ENCODE results near the gene PDE9A. TPM values are rescaled to one million over a fixed set of nuclear protein-coding genes. Genes with fewer than 3 reads are reported as not detected.

Gene PDE9A
- total RNA-seq, 1 donor from 2014 or later = 1.6 TPM

DNA sequence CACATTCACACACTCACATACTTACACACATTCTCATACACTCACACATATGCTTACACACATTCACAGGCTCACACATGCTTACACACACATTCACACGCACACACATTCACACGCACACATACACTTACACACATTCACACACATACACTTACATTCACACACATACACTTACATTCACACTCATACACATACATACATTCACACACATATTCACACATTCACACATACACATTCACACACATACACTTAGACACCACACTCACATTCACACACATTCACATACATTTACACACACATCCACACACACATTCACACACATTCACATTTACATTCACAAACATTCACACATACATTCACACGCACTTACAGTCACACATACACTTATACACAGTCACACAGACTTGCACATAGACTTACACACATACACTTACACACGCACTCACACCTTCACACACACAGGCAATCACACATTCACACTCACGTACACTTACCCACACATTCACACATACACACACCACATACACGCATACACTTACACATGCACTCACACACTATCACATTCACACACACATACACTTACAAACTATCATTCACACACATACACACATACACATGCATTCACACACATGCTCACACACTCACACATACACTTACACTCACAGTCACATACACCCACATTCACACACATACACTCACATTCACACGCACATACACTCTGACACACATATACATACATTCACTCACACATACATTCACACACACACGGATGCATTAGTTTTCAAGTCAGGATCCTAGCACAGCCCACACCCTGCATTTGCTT, 16.8 kb downstream of the PDE9A start:
- Histone ChIP-seq H3K27ac (ENCODE audit: low read depth, low read length) (no peak overlapping the region), H3K27me3 (ENCODE audit: control insufficient read depth in 3 of 3, insufficient read depth in 3 of 3, low read length in 3 of 3) (peaks cover 16 to 50% (median 28%) of the 10 kb centered on the region in 3 donors), H3K36me3 (ENCODE audit: control insufficient read depth in 3 of 3, insufficient read depth in 3 of 3, low read length in 3 of 3) (no peaks in the 10 kb centered on the region), H3K4me3 (ENCODE audit: low read length in 3 of 3) (no peak overlapping the region), H3K9me3 (ENCODE audit: control insufficient read depth in 3 of 3, low read length in 3 of 3) (no peaks in the 10 kb centered on the region), H3K4me1 (ENCODE audit: control insufficient read depth in 3 of 3, insufficient read depth in 3 of 3, low read length in 3 of 3) (peaks cover 5 to 13% (median 9%) of the 10 kb centered on the region in 3 donors), H3K9ac (ENCODE audit: low read depth in 1 of 3, low read length in 3 of 3) (no peak overlapping the region)

GRCh38 chr21:42670884-42671283, 17.5 kb downstream of the PDE9A start:
- Histone ChIP-seq H3K4me3 (ENCODE audit: low read length in 3 of 3) (no peak overlapping the region), H3K9ac (ENCODE audit: low read depth in 1 of 3, low read length in 3 of 3) (no peak overlapping the region), H3K9me3 (ENCODE audit: control insufficient read depth in 3 of 3, low read length in 3 of 3) (no peaks in the 10 kb centered on the region), H3K27ac (ENCODE audit: low read depth, low read length) (no peak overlapping the region), H3K27me3 (ENCODE audit: control insufficient read depth in 3 of 3, insufficient read depth in 3 of 3, low read length in 3 of 3) (peaks cover 16 to 44% (median 24%) of the 10 kb centered on the region in 3 donors), H3K4me1 (ENCODE audit: control insufficient read depth in 3 of 3, insufficient read depth in 3 of 3, low read length in 3 of 3) (peaks cover 5 to 13% (median 9%) of the 10 kb centered on the region in 3 donors), H3K36me3 (ENCODE audit: control insufficient read depth in 3 of 3, insufficient read depth in 3 of 3, low read length in 3 of 3) (no peaks in the 10 kb centered on the region)

DNA sequence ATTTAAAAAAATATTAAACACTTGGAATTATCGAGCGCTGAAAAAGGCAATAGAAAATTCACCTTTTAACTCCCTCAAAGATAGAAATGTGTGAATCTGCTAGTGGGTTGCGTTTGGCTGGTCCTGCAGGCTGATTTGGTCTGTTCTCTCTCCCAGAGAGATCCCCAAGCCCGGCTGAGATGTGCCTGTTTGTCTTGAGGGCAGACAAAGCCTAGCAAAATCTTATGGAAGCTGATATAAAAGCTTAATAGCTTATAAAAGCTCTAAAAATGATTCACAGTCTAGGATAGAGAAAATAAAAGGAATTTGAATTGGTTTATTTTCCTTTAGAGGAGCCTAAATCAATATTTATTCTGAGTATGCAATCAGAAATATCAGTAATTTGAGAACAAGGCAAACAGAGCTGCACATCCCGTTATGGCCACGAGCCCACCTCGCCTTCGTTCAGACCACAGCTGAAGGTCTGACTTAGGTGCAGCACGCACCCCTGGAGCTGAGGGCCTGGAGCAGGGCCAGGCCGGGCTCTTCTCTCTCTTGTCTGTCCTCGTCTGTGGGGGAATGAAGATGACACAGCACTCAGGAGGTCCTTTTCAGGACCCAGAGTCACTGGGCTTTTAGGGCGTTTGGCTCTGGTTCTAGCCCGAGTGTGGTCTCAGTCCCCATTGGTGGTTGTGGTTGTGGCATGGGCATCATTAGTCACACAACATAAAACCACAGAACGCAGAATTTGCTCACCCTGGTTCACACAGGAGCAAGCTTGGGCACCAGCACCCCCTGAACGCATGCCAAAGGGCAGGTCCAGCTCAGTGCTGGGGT, 18.6 kb downstream of the PDE9A start:
- peaks cover 5 to 13% (median 9%) of the 10 kb centered on the region in 3 donors for H3K4me1 ChIP-seq (ENCODE audit: control insufficient read depth in 3 of 3, insufficient read depth in 3 of 3, low read length in 3 of 3)
- no peaks in the 10 kb centered on the region for H3K9me3 ChIP-seq (ENCODE audit: control insufficient read depth in 3 of 3, low read length in 3 of 3)
- H3K27ac ChIP-seq (ENCODE audit: low read depth, low read length) = no peak overlapping the region

DNA sequence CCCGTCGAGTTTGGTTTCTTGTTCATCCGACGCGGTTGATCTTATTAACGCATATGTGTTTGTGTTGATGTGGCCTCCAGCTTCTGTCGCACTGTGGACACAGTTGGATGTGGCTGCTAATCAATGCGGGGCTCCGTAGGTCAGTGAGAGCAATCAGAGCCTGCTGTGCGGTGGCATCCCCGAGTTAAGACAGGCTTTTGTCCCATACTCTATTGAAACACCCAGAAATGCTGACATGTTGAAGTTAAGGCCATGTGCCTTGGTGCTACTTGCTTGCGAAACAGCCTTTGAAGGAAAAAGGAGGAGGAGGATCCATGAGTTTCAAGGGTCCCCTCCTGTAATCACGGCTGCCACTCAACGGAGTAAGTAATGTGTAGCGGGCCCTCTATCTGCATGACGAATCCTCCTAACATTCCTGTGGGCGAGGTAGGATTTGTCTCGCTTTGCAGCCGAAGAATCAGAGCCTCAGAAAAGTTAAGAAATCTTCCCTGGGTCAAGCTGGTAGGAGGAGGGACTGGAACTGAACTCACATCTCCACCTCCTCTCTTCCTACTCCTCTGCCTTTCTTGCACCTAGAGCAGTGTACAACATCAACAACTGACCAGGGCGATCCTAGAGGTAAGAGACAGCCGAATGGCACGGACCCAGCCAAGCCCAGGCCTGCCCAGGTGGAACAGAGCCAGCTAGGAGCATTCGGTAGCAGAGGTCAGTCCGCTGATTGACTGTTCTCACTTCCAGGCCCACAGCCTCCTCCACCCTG, 19.5 kb downstream of the PDE9A start:
- Histone ChIP-seq H3K27ac (ENCODE audit: low read depth, low read length) (no peak overlapping the region), H3K36me3 (ENCODE audit: control insufficient read depth in 3 of 3, insufficient read depth in 3 of 3, low read length in 3 of 3) (no peaks in the 10 kb centered on the region), H3K4me1 (ENCODE audit: control insufficient read depth in 3 of 3, insufficient read depth in 3 of 3, low read length in 3 of 3) (peaks cover 0 to 11% (median 10%) of the 10 kb centered on the region in 3 donors), H3K27me3 (ENCODE audit: control insufficient read depth in 3 of 3, insufficient read depth in 3 of 3, low read length in 3 of 3) (peaks cover 16 to 32% (median 24%) of the 10 kb centered on the region in 3 donors), H3K9me3 (ENCODE audit: control insufficient read depth in 3 of 3, low read length in 3 of 3) (no peaks in the 10 kb centered on the region), H3K9ac (ENCODE audit: low read depth in 1 of 3, low read length in 3 of 3) (no peak overlapping the region), H3K4me3 (ENCODE audit: low read length in 3 of 3) (no peak overlapping the region)

More for the DNA sequence above, 18.6 kb downstream of the PDE9A start:
- peaks cover 16 to 37% (median 24%) of the 10 kb centered on the region in 3 donors for H3K27me3 ChIP-seq (ENCODE audit: control insufficient read depth in 3 of 3, insufficient read depth in 3 of 3, low read length in 3 of 3)
- no peak overlapping the region for H3K9ac ChIP-seq (ENCODE audit: low read depth in 1 of 3, low read length in 3 of 3)
- no peaks in the 10 kb centered on the region for H3K36me3 ChIP-seq (ENCODE audit: control insufficient read depth in 3 of 3, insufficient read depth in 3 of 3, low read length in 3 of 3)
- no peak overlapping the region for H3K4me3 ChIP-seq (ENCODE audit: low read length in 3 of 3)

DNA sequence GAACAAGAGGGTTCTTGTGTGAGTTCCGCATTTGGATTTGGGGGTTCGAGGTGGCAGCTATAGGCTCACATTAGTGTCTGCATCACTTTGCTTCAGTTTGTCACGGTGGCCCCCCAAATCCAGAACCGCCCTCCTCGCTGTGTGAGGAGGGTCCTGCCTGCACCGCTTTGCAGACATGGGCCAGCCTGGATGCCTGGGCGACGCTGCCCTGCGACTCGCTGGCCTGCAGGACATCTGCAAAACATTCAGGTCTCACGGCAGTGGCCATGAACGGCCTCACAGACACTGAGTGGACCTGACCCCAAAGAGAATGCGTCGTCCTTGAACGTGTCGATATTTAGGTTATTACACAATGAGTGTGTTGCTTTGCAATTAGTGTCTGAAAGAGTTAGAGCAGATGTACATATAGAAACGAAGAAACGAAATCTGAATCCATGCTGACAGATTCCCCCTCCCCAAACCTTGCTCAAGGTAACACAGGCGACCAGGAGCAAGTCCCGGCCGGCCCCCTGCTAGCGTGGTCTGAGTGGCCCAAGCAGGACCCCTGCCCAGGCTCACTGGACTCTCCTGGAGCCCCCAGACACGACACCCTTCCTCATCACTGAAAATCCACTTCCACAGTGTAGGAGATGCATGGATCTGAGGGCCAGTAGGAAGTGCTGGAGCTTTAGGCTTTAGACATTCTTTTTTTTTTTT, 20.4 kb downstream of the PDE9A start:
- Histone ChIP-seq H3K27ac (ENCODE audit: low read depth, low read length) (no peak overlapping the region), H3K9ac (ENCODE audit: low read depth in 1 of 3, low read length in 3 of 3) (no peak overlapping the region), H3K36me3 (ENCODE audit: control insufficient read depth in 3 of 3, insufficient read depth in 3 of 3, low read length in 3 of 3) (no peaks in the 10 kb centered on the region), H3K27me3 (ENCODE audit: control insufficient read depth in 3 of 3, insufficient read depth in 3 of 3, low read length in 3 of 3) (peaks cover 10 to 30% (median 28%) of the 10 kb centered on the region in 3 donors), H3K4me1 (ENCODE audit: control insufficient read depth in 3 of 3, insufficient read depth in 3 of 3, low read length in 3 of 3) (peaks cover 0 to 13% (median 8%) of the 10 kb centered on the region in 3 donors), H3K9me3 (ENCODE audit: control insufficient read depth in 3 of 3, low read length in 3 of 3) (no peaks in the 10 kb centered on the region), H3K4me3 (ENCODE audit: low read length in 3 of 3) (no peak overlapping the region)

DNA sequence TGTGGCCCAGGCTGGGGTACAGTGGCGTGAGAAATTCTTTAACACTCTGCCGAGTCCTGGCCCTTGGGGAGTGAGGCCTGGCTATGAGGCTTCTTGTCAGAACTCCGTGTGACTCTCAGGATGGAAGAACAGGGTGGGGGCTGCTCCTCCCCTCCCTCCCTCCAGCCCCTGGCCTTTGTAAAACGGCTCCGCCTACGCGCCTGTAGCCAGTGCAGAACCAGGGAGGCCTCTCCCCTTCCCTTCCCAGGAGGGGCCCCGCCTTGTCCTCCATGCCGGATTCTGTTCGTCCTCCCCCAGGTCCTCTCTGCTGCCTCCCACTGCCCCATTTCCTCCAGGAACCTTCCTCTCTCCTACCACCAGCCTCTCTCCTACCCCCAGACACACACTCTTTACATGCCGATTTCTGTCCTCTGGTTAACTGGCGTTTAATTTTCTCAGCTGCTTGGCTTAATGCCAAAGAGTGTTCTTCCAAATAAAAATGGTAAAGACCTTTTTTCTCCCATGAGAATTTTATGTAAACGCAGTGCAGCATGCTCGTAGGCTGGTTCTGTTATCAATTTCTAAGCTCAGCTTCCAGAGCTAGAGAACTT, 21.0 kb downstream of the PDE9A start:
- peak overlapping the region in 1 of 3 donors; percentile 17 for H3K9ac ChIP-seq (ENCODE audit: low read depth in 1 of 3, low read length in 3 of 3)
- peaks cover 0 to 11% (median 2%) of the 10 kb centered on the region in 3 donors for H3K4me1 ChIP-seq (ENCODE audit: control insufficient read depth in 3 of 3, insufficient read depth in 3 of 3, low read length in 3 of 3)
- no peak overlapping the region for H3K27ac ChIP-seq (ENCODE audit: low read depth, low read length)
- H3K4me3 ChIP-seq (ENCODE audit: low read length in 3 of 3) = peak overlapping the region in 1 of 3 donors; percentile 27
- no peaks in the 10 kb centered on the region for H3K9me3 ChIP-seq (ENCODE audit: control insufficient read depth in 3 of 3, low read length in 3 of 3)
- peaks cover 9 to 30% (median 26%) of the 10 kb centered on the region in 3 donors for H3K27me3 ChIP-seq (ENCODE audit: control insufficient read depth in 3 of 3, insufficient read depth in 3 of 3, low read length in 3 of 3)
- no peaks in the 10 kb centered on the region for H3K36me3 ChIP-seq (ENCODE audit: control insufficient read depth in 3 of 3, insufficient read depth in 3 of 3, low read length in 3 of 3)

DNA sequence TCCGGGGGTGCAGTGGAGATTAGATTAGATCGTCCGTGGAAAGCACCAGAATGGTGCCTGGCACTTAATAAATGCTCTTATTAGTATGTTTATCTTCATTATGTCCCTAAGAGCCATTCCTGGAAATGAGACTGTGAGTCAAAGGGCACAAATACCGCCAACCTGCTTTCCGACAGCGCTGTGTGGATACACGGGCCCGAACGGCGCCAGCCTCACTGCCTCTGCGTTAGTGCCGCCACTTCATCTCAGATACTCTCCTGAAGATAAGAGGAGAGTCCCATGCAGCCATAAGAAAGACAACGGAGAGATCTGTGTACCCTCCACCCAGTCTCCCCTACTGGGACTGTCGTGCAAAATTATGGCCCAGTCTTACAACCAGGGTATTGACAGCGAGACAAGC, 22.0 kb downstream of the PDE9A start:
- Histone ChIP-seq H3K27me3 (ENCODE audit: control insufficient read depth in 3 of 3, insufficient read depth in 3 of 3, low read length in 3 of 3) (peaks cover 12 to 39% (median 32%) of the 10 kb centered on the region in 3 donors), H3K36me3 (ENCODE audit: control insufficient read depth in 3 of 3, insufficient read depth in 3 of 3, low read length in 3 of 3) (no peaks in the 10 kb centered on the region), H3K4me1 (ENCODE audit: control insufficient read depth in 3 of 3, insufficient read depth in 3 of 3, low read length in 3 of 3) (peaks cover 0 to 11% (median 2%) of the 10 kb centered on the region in 3 donors), H3K9me3 (ENCODE audit: control insufficient read depth in 3 of 3, low read length in 3 of 3) (no peaks in the 10 kb centered on the region), H3K27ac (ENCODE audit: low read depth, low read length) (no peak overlapping the region), H3K4me3 (ENCODE audit: low read length in 3 of 3) (no peak overlapping the region), H3K9ac (ENCODE audit: low read depth in 1 of 3, low read length in 3 of 3) (no peak overlapping the region)

DNA sequence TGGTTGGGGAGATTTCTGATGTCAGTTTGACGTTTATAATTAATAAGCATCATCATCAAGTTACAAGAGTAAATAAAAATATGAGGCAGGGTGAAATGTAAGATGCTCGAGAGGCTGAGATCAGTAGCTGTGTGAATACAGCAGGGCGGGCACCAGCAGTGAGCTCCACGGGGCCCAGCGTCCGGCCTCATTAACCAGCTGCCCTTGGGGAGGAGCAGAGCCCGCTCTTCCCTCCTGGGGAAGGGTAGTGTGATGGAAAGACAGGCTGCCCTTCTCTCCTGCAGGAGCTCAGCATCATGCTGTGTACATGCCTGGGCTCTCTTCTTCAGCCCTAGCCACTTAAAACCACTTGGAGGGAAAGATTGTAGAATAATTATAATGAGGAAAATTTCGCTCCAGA, 23.4 kb downstream of the PDE9A start:
- peaks cover 16 to 44% (median 32%) of the 10 kb centered on the region in 3 donors for H3K27me3 ChIP-seq (ENCODE audit: control insufficient read depth in 3 of 3, insufficient read depth in 3 of 3, low read length in 3 of 3)
- H3K27ac ChIP-seq (ENCODE audit: low read depth, low read length) = no peak overlapping the region
- no peaks in the 10 kb centered on the region for H3K9me3 ChIP-seq (ENCODE audit: control insufficient read depth in 3 of 3, low read length in 3 of 3)
- peaks cover 0 to 11% (median 2%) of the 10 kb centered on the region in 3 donors for H3K4me1 ChIP-seq (ENCODE audit: control insufficient read depth in 3 of 3, insufficient read depth in 3 of 3, low read length in 3 of 3)
- H3K9ac ChIP-seq (ENCODE audit: low read depth in 1 of 3, low read length in 3 of 3) = no peak overlapping the region
- no peaks in the 10 kb centered on the region for H3K36me3 ChIP-seq (ENCODE audit: control insufficient read depth in 3 of 3, insufficient read depth in 3 of 3, low read length in 3 of 3)
- no peak overlapping the region for H3K4me3 ChIP-seq (ENCODE audit: low read length in 3 of 3)
